Activated B cell treated with CpG ODN at 0.5 μM for 24 hours (primary cell): ENCODE results near the gene CNTNAP2. TPM values are rescaled to one million over a fixed set of nuclear protein-coding genes. Genes with fewer than 3 reads are reported as not detected.

Experiments used
- ATAC-seq: fragments of 200-7000 bp; cut with Tn5 transposase; one replicate; pipeline ENCODE4 v1.10.0; 2021; ENCODE audit warnings: low read depth, mild to moderate bottlenecking, moderate library complexity
- CTCF ChIA-PET: fragments of 350-600 bp; sonication (Branson Sonifier 250); formaldehyde crosslinking; loops from one replicate; lab custom pipeline; 2021; ENCODE audit warnings: antibody characterized with exemption; lab: Charles Lee
- POLR2A ChIA-PET: fragments of 350-600 bp; sonication (Branson Sonifier 250); formaldehyde crosslinking; loops from one replicate; lab custom pipeline; 2021; ENCODE audit warnings: antibody characterized with exemption; lab: Charles Lee
- DNase-seq: peaks from one replicate; pipeline ENCODE4 v3.0.0; 2022
- H3K27ac Mint-ChIP-seq: one replicate; pipeline ENCODE4 v1.8.0; 2020; ENCODE audit warnings: mixed read lengths
- H3K27me3 Mint-ChIP-seq: one replicate; pipeline ENCODE4 v1.8.0; 2021; ENCODE audit warnings: mixed read lengths
- H3K36me3 Mint-ChIP-seq: one replicate; pipeline ENCODE4 v1.8.0; 2021; ENCODE audit warnings: low read depth, mixed read lengths
- H3K4me1 Mint-ChIP-seq: one replicate; pipeline ENCODE4 v1.8.0; 2021; ENCODE audit warnings: mixed read lengths
- H3K4me3 Mint-ChIP-seq: one replicate; pipeline ENCODE4 v1.8.0; 2020; ENCODE audit warnings: mild to moderate bottlenecking, mixed read lengths
- H3K9me3 Mint-ChIP-seq: one replicate; pipeline ENCODE4 v1.8.0; 2020; ENCODE audit warnings: mixed read lengths
- CTCF ChIP-seq: fragments of 200-600 bp; IDR thresholded peaks from one replicate; pipeline ENCODE4 v1.8.0; 2022; ENCODE audit warnings: antibody characterized with exemption, mild to moderate bottlenecking
- intact Hi-C: fragments of 100-400 bp; cut with micrococcal nuclease; formaldehyde crosslinking; loops from one replicate; pipeline ENCODE4 v1.15.1; 2024
- total RNA-seq: library from RNA; stranded (reverse); gene quantifications from 2 replicates; pipeline ENCODE4 v1.2.3, GENCODE V29; 2022

CNTNAP2 gene
- total RNA-seq, 1 donor from 2014 or later, result 0.84 TPM

GRCh38 chr7:147944321-147944720 is 1827.7 kb downstream of the CNTNAP2 start:
- CTCF ChIA-PET, result no interaction called here
- peaks cover 2% of the 10 kb centered on the region for H3K9me3 Mint-ChIP-seq
- intact Hi-C loops, result no loop called here
- no peaks in the 10 kb centered on the region for H3K36me3 Mint-ChIP-seq
- H3K4me1 Mint-ChIP-seq, result no peaks in the 10 kb centered on the region
- no peak overlapping the region for H3K27ac Mint-ChIP-seq
- DNase-seq (no peak), ATAC-seq (no peak)
- H3K27me3 Mint-ChIP-seq, result no peaks in the 10 kb centered on the region
- H3K4me3 Mint-ChIP-seq, result no peak overlapping the region
- POLR2A ChIA-PET, result no interaction called here
- no peak for TF ChIP-seq CTCF

GRCh38 chr7:147952918-147953317 is 1836.3 kb downstream of the CNTNAP2 start:
- intact Hi-C loops, result no loop called here
- no peak overlapping the region for H3K4me3 Mint-ChIP-seq
- CTCF ChIA-PET, result no interaction called here
- no peak for TF ChIP-seq CTCF
- no peaks in the 10 kb centered on the region for H3K4me1 Mint-ChIP-seq
- H3K27ac Mint-ChIP-seq, result no peak overlapping the region
- POLR2A ChIA-PET, result no interaction called here
- no peaks in the 10 kb centered on the region for H3K27me3 Mint-ChIP-seq
- no peak for ATAC-seq
- DNase-seq, result no peak
- H3K36me3 Mint-ChIP-seq, result no peaks in the 10 kb centered on the region
- peaks cover 6% of the 10 kb centered on the region for H3K9me3 Mint-ChIP-seq

GRCh38 chr7:147968046-147968610 is 1851.5 kb downstream of the CNTNAP2 start:
- DNase-seq (no peak), ATAC-seq (no peak)
- Mint-ChIP-seq H3K4me1 (no peaks in the 10 kb centered on the region), H3K27me3 (no peaks in the 10 kb centered on the region), H3K27ac (no peak overlapping the region), H3K9me3 (no peaks in the 10 kb centered on the region), H3K4me3 (no peak overlapping the region), H3K36me3 (no peaks in the 10 kb centered on the region)
- TF ChIP-seq CTCF, result no peak
- CTCF ChIA-PET, result no interaction called here
- intact Hi-C loops, result no loop called here
- POLR2A ChIA-PET, result no interaction called here

GRCh38 chr7:147971606-147972110 is 1855.1 kb downstream of the CNTNAP2 start:
- no peak overlapping the region for H3K27ac Mint-ChIP-seq
- no peak overlapping the region for H3K4me3 Mint-ChIP-seq

GRCh38 chr7:147978201-147978600 is 1861.6 kb downstream of the CNTNAP2 start:
- intact Hi-C loops, result no loop called here
- ATAC-seq (no peak), DNase-seq (no peak)
- CTCF ChIA-PET, result no interaction called here
- H3K27ac Mint-ChIP-seq, result no peak overlapping the region
- no peaks in the 10 kb centered on the region for H3K36me3 Mint-ChIP-seq
- no peaks in the 10 kb centered on the region for H3K9me3 Mint-ChIP-seq
- H3K4me3 Mint-ChIP-seq, result no peak overlapping the region
- TF ChIP-seq CTCF, result no peak
- no peaks in the 10 kb centered on the region for H3K27me3 Mint-ChIP-seq
- POLR2A ChIA-PET, result no interaction called here
- no peaks in the 10 kb centered on the region for H3K4me1 Mint-ChIP-seq

More at GRCh38 chr7:147971606-147972110, 1855.1 kb downstream of the CNTNAP2 start:
- no peaks in the 10 kb centered on the region for H3K27me3 Mint-ChIP-seq
- TF ChIP-seq CTCF, result no peak
- ChIA-PET POLR2A (no interaction called here), CTCF (no interaction called here)
- no peak for ATAC-seq
- no peaks in the 10 kb centered on the region for H3K4me1 Mint-ChIP-seq
- H3K9me3 Mint-ChIP-seq, result no peaks in the 10 kb centered on the region
- intact Hi-C loops, result no loop called here
- no peaks in the 10 kb centered on the region for H3K36me3 Mint-ChIP-seq
- DNase-seq, result no peak
